Smooth muscle cell of the pulmonary artery (primary cell): ENCODE measurements around the gene ADAM30. TPM values are rescaled to one million over a fixed set of nuclear protein-coding genes. Genes with fewer than 3 reads are reported as not detected.

Experiments used
- total RNA-seq: library from RNA; depleted of rRNA; stranded (reverse); fragments of >200 nt; gene quantifications from 2 replicates; pipeline ENCODE4 v1.2.3, GENCODE V29; 2014

ADAM30 gene
- total RNA-seq, result 0.03 TPM in 1 of 2 replicates, not detected in the other

DNA sequence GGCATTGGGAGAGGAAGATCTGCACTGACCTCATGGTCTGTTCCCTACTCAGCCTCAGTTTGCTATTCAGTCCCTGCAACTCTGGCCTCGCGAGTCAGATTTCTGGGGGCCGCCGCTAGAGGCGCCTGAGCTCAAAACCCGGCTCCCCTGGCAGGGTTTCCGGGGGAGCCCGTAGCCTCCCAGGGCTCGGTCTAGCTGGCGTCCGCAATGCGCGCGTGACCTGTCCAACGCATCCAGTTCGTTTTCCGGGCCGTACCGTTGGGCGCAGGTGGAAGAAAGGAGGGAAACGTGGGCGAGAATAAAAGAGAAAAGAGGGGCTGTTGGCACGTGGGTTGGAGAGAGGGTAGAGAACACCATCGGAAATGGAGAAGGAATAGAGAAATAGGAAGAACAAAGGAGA, at the start of gene ADAM30:
Gene ADAM30 (minus strand): TSS at position 213 of the 400 bp plus-strand sequence. CDS start 179 bp downstream, at position 34.

Other genes with a start within 250 kb of the ADAM30 start
- gene ZNF697, start 248.2 kb downstream of the ADAM30 start, total RNA-seq, result 10.1 and 14.5 TPM in 2 replicates
- gene PHGDH, start 184.6 kb downstream of the ADAM30 start, total RNA-seq, result 102 and 117 TPM in 2 replicates
- not detected in 2 replicates for gene HMGCS2, start 127.6 kb downstream of the ADAM30 start, total RNA-seq
- gene REG4, start 85.1 kb downstream of the ADAM30 start, total RNA-seq, result not detected in 2 replicates
- 234 and 252 TPM in 2 replicates for gene NOTCH2, start 173.1 kb upstream of the ADAM30 start, total RNA-seq